Activated CD4-positive, alpha-beta T cell treated with anti-CD3 and anti-CD28 coated beads, Interleukin-2, amount 50 U/mL, for 4 hours (primary cell): Measurements from ENCODE around the gene MPND.
A peak's percentile ranks its signal among the peaks of the same experiment; 100 is the strongest.

Experiments
- DNase-seq, 2 experiments: peaks; one replicate each; pipeline ENCODE4 v3.0.0-alpha.2; 2020

The MPND gene

DNA sequence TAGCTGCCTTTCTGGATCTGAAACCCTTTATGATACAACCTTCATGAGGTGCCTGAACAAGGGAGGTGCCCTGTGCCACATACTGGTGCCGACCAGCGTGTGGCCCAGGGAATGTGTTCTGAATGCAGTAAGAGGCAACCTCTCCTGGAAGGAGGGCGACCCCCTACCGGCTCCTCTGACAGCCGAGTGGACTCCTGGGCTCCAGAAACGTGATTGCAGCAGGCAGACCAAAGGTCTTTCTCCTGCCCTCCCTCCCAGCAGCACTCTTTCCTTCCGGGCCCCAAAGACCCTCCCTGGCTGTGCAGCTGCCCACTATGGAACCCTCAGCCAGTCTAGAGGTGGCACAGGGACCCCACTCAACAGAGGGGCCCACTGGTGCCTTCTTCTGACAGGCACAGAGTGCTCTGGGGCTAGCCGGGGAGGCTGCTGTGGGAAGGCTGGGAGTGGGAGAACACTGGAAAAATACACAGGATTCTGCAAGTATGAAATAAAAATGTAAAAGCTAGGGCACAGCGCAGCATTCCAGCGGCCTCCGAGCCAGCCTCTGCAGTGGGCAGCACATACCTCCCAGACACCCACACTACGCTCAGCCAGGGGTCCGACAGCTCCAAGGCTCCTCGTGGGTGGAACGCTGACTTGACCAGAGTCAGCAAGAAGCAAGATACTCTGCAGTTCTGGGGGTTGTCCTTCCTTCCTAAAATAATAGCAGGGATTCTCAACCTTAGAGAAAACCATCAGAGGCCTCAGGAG, 42.1 kb downstream of the MPND start:
- DNase-seq = no peak

DNA sequence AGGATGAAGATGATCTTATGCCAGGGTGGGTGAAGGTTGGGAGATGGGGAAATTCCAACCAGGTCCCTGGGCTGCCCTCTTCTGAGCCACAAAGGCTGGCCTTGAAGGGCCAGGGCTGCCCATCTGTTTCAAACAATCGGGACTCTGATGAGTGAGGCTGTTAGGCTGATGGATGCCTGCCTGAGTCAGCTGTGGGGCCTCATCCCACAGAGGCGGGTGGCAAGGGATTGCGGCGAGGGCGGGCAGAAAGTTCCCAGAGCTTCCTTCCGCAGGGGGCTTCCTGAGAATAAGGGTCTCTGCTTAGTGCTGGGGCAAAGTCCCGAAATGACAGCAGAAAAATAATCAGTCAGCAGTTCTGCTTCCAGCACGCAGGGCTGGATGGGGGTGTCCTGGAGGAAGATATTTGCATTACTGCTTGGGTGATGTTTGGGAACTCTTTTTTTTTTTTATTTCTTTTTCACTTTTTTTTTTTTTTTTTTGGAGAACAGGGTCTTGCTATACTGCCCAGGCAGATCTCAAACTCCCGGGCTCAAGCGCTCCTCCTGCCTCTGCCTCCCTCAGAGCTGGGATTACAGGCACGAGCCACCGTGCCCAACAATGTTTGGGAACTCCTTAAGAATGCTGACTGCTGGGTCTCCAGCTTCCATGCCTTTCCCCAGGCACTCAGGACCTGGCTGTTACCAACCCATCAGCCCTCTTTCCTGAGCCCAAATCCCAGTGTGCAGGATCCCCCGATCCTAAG, 42.9 kb downstream of the MPND start:
- DNase-seq = no peak

DNA sequence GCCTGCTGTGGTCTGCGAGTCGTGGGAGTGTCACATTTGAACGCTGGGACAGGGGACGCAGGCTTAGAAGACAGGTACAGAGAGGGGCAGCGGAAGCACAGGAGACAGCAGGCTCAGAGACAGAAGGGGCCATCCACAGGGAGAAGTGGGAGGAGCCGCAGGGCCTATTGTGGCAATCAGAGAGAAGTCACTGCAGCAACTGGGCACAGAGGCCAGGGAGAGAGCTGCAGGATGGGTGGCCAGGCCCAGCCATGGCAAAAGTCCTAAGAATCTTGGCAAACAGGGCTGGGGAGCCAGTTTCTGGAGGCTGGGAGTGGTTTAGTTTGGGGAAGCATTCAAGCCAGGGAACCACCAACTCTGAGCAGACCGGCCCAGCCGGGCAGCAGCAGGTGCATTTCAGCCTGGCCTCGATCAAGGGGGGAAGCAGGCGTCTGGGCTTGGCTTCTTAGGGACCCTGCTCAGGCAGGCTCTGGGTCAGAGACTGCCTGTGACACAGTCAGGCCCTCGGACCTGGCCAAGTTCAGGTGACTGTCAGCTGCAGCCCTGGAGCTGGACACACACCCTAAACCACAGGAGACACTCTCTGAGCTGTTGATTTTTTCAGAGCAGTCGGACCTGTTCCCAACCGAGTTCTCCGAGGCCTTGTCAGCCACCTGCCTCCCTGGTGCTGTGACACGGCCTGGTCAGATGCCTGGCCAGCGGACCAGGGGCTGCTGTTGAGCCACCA, 45.1 kb downstream of the MPND start:
- no peak for DNase-seq

DNA sequence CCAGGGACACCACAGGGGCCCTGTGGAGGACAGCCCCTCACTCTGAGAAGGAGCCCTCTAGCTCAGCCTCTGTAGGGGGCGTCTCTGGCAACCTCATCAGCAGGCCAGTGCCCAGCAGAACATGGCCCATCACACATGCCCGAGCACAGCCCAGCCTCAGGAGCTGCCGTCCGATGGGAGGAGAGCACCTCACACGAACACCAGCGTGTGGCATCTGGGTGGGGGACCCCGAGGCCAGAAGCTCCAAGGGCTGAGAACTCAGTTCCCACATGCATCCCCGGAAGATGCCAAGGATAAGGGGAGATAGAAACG, 45.7 kb downstream of the MPND start:
- DNase-seq = no peak

DNA sequence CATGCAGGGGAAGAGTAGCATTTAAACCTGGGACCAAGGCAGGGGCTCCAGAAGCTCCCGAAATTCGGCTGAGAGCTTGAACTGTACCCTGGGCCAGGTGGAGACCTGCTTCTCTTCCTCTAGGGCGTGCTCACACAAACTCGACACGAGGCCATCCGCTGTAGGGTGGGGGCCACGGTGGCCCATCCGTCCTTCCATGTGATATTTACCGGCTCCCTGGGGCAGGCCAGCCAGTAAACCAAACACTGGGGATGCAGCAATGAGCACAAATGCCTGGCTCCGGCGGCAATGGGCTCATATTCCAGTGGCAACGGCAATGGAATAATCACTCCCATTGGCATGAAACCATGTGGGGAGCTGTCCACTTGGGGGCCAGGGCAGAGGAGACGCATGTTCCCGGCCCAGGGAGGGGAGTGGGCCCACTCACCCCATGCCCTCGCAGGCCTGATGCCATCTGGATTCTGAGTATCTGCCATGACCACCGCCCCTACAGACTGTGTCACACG, 46.2 kb downstream of the MPND start:
- DNase-seq = no peak

DNA sequence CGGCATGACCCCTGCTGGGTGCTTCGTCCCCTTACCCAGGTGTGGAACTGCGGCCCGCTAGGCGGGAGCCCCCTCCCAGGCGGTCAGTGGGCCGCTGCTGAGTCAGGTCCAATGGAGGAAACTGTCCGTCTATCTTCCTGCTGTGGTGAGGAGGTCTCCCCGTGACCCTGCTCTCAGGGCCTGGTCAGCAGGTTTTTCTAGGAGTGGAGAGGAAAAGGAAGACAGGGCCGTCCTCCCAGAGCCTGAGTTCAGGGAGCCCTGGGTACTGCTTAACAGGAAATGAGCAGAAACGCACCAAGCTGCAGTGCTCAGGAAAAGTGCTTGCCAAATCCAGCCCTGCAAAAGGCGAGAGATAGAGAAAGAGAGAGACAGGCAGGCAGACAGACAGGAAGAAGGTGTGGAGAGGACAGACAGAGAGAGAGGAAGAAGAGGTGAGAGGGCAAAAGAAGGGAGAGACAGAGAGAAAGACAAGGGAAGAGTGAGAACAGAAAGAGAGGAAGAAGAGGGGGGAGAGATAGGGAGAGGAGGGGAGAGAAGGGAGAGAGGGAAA, 46.7 kb downstream of the MPND start:
- DNase-seq = no peak

DNA sequence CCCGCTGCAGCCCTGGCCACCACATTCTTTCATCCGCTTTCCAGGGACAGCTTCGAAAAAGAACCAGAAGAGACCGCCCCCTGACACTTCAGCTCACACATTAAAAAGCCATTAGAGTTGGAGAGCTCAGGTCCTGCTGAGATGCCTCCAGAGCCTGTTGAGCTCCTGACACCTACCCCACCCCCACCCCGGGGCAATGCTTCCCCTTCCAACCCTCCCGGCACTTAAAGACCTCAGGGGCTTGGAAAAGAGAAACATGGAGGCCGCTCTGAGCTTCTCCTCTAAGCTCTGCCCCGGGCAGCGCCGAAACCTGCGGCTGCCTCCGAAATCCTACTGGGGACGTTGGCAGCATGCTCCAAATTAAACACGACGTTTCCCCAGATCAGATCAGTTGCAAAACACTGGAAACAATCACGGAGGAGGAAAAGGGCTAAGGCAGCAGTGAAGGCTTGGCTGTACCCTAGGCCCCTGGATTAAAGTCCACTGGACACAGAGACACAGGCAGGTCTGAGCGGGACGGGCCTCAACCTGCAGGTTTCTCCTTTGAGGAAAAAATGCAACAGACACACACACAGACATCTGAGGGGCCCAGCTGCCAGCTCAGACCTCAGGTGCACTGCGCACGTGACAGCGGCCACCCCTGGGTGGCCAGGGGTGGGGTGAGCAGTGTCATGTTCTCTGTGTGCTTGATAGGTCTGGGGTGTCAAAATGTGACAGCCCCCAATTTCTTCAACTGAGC, 47.4 kb downstream of the MPND start:
- no peak for DNase-seq

DNA sequence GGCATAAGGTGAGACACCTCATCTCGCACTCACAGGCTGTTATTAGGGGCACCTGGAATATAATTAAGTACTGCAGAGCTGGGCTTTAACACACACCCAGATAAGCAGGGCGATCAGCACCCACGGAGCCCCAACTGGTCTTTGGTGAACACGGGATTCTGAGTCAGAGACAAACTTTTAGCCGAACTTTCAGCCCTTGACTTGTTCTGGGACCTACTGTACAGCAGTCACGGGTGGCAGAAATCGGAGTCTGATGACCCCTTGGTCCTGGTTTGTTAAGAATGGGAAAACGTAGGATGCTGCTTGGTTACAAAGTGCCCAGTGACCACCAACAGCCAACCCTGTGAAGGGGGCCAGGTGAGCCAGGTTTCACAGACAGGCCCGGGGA, 47.9 kb downstream of the MPND start:
- DNase-seq = no peak

DNA sequence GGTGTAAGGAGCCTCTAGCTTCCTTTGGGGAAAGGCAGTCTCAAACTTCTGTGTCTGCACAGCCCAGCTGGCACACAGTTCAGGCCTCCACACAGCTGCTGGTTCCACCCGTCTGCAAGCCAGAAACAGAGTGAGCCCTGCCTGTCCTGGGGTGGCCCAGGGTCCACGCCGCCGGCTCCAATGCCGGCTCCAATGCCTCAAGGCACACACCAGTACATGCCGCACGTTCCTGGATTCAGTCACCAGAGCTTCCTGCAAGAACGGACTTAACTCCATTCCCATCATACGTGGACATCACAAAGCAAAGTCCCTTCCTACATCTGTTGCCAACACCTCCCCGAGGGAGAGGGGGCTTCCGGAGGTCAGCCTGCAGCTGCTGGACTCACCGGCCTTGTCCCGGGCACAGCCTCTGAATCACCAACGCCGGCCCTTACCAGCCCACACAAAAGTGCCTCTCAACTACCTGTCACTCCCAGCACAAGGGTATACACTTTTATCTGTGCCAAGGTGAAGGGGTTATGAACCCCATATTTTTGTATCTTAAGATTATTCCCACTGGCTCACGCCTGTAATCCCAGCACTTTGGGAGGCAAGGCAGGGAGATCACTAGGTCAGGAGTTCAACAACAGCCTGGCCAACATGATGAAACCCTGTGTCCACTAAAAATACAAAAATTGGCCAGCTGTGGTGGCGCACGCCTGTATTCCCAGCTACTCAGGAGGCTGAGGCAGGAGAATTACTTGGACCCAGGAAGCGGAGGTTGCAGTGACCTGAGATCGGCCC, 48.5 kb downstream of the MPND start:
- no peak for DNase-seq

DNA sequence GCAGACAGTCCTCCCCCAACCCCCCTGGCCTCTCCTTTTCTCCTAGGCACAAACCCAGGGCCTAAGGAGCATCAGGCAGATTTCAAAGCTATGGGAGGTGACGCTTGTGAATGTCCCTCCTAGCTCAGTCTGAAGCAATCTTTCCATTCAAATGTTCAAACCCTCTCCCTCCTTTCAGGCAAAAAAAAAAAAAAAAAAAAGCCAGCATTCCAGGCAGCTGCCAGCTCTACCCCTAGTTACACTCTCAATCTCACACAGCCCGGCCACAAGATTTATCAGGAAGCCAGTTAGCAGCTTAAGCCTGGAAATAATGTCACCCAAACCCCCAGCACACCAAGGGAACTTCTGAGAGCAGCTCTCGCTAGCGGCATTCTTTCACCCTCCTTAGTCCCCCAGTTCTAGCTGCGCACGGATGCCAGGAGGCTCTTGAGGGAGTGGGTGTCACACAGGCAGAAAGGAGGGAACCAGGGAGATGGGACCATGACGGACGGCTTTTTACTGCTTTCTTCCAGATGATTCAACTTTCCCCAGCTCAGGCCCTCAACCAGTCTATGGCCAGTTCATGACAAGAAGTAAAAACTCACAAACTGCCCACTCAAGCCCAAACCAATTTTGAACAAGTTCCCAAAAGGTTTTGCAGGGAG, 50.7 kb downstream of the MPND start:
- no peak for DNase-seq

DNA sequence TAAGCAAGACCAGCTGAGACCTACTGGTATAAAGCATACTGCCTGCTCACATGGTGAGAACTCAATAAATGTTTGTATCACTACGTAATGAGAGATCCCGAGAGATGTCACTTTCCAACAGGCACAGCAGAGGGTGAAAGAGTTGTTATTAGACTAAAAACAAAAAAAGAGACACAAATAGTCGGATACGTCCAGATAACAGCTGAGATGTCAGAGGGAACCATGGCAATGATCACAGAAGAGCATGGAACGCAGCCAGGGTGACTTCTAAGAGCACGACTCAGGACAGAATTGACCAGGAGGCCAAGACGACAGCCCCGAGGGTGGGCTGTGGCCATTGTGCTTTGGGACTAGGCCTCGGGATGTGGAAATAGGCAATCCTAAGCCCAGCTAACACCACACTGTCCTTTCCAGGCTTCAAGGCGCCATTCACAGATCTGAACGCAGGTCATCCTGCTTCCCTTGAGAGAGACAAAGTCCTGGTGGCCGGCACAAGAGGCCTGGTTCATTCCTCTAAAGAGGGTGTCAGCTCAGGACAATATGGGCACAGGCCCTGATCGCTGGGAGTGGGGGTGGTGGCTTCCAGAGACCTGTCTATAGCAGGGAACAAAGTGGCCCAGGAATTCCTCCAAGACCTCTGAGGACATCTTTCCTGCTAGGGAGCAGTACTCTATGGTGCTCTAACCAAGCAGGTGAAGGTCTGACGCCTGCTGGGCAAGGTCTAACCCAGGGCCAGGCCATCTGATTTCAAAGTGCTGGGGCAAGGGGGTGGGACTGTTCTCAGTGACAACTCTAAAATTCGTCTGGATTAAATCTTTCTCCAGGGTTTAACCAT, 53.8 kb downstream of the MPND start:
- no peak for DNase-seq

DNA sequence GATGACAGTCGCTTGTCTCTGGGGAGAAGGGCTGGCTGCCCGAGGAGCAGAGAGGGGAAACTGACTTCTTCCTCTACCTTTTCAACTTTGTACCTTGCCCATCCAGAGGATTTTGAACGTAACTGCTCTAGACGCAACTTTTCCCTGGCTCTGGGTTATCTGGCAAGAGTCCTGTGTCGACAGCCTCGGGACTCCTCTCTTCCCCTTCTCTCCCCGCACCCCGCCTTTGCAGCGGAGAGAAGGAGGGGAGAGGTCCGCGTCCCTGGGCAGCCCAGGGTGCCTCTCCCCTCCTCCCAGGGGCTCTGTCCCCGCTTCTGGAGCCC, 56.4 kb downstream of the MPND start:
- DNase-seq = no peak

DNA sequence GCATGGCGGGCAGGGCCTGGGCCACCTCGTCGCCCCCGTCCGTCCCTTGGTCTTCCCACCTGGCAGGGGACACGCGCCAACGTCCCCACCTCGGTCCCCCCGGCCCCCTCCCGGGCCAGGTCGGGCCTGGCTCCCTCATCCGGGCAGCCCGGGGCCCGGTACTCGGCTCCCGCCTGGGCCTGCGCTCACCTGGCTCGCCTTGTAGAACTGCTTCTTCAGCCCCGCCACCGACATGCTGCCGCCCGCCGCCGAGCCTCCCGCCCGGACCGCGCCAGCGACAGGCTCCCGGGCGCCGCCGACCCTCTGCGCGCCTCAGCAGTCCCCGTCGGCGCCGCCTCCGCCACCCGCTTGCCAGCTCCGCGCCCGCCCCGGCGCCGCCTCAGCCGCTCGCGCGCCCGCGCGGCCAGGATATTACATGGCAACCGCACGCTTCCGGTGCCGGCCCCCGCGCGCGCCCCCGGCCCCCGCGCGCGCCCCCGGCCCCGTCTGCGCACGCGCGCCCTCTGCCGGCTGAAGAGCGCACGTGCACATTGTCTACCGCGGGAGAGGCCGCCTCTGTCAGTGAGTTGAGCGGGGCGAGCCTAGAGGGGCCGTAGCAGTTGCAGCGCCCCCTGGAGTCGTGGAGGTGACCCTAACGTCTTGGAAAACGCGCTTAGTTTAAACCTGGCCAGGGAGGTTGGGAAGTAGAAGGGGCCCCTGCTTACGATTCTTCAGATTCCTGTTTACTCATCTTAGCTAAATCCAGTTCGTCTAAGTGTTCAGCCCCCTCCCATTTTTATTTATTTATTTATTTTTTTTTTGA, 57.0 kb downstream of the MPND start, which contains the start of gene SH3GL1:
SH3GL1 (minus strand) TSS at position 413 of the 802 bp plus-strand sequence; CDS start at position 234, 179 bp downstream.
- peak; percentile 86 to 88 for DNase-seq

DNA sequence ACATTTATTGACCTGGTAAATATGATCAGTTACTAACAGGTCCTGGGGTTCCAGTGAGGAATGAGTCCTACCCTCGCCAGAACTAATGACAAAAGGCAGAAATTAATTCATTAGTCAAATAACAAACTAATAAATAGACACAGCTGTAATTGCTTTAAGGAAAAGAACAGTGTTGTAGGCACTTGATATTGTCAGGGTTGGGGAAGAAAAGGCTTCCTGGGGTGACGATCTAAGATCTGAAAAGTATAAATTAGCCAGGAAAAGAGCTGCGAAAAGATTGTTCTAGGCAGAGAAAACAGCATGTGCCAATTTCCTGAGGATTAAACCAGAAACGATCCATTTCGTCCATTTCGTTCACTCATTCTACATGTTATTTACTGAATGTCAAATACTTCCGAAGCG, 58.4 kb downstream of the MPND start:
- no peak for DNase-seq

DNA sequence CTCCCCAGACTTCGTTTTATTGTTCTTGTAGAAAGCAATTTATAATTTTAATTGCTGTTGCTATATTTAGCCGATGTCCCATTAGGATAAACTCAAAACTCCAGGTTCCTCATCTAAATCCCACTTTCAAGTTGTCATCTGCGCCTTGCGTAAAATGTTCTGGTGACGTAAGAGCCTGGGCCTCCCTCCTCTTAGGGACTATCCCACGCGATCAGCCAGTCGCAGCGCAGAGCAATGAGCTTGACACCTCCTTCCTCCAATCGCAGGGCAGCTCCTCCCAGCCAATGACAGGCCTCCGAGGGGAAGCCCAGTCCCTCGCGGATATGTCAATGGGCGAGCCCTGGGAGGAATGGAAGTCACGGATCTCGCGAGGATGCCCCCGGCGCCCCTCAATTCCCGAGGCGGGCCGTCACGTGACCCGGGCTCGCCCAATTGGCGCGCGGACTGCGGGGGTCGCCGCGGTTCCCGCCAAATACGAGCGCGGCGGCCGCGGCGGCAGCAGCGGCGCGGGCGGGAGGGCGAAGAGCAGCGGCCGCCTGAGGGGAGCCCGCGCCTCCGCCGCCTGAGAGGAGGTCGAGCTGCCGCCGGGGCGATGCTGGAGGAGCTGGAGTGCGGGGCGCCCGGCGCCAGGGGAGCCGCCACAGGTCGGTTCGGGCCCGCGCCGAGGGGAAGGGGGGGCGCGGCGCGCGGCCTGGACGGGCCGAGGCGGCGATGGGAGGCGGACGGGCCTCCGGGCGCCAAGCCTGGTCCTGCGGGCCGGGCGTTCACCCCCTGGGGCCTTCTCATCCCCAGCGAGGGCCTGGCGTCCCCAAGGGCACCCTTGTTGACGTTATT, 59.0 kb downstream of the MPND start, which contains the start of gene CHAF1A:
CHAF1A (plus strand) TSS at position 470 of the 834 bp plus-strand sequence; CDS start at position 593, 123 bp downstream.
- DNase-seq = peak; percentile 98 to 99

DNA sequence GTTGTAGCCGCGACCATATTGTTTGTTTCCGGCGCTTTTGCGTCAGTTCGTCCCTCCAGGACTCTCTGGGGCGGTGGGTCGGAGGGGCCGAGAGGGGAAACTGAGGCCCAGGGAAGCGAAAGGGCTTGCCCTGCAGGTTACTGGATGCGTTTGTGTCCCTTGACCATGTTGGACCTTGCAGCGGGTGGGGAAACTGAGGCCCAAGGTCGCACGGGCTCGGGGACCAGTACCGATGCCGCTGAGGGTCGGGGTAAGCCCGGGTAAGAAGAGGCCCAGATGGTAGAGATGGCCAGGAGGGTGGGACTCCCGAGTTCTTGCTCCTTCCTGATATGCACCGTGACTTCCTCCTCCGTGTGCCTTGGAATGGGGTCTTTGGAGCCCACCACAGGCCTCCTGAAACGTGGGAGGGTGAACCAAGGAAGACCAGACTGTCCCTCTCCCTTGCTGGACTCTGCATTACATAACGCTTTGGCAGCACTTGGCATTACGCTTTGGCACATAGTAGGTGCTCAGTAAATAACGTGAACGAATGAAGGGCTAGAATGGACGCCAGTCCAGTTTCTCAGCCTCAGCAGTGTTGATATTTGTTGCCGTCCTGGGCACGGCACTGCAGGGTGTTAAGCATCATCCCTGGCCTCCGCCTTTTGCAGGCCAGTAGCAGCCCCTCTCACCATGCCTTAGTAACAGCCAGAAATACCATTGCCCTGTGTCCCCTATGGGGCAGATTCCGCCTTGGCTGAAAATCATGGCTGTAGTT, 59.8 kb downstream of the MPND start:
- DNase-seq = no peak

DNA sequence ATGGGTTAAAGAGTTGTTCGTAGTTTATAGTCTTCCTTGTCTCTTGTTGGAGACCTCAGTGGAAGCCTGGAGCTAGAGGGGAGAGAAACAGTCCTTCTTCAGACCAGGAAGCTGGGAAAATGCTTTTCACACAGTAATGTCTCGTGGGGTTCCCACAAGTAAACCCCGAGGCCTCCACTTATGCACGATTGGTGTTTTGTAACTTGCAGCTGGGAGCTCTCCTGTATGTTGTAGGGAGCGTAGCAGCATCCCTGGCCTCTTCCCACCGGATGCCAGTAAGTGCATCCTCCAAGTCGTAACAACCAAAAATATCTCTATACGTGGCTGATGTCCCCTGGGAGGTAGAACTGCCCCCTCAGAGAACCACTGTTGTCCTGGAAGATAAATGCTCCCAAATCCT, 62.6 kb downstream of the MPND start:
- no peak for DNase-seq

DNA sequence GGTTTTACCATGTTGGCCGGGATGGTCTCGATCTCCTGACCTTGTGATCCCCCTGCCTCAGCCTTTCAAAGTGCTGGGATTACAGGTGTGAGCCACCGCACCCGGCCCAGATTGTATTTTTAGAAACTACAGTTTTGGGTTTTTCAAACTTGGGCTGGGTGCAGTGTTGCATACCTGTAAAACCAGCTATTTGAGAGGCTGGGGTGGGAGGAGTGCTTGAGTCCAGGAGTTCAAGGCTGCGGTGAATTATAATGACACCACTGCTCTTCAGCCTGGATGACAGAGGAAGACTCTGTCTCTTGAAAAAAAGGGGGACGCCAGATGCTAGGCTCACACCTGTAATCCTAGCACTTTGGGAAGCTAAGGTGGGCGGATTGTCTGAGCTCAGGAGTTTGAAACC, 63.3 kb downstream of the MPND start:
- no peak for DNase-seq
